ENCODE measurements around the gene RDH13. TPM values are rescaled to one million over a fixed set of nuclear protein-coding genes. Genes with fewer than 3 reads are reported as not detected.

The RDH13 gene
- polyA plus RNA-seq, 1 donor: 14.5 TPM

GRCh38 chr19:55091955-55092354 is 29.0 kb upstream of the RDH13 start:
- DNase-seq: no peak

DNA sequence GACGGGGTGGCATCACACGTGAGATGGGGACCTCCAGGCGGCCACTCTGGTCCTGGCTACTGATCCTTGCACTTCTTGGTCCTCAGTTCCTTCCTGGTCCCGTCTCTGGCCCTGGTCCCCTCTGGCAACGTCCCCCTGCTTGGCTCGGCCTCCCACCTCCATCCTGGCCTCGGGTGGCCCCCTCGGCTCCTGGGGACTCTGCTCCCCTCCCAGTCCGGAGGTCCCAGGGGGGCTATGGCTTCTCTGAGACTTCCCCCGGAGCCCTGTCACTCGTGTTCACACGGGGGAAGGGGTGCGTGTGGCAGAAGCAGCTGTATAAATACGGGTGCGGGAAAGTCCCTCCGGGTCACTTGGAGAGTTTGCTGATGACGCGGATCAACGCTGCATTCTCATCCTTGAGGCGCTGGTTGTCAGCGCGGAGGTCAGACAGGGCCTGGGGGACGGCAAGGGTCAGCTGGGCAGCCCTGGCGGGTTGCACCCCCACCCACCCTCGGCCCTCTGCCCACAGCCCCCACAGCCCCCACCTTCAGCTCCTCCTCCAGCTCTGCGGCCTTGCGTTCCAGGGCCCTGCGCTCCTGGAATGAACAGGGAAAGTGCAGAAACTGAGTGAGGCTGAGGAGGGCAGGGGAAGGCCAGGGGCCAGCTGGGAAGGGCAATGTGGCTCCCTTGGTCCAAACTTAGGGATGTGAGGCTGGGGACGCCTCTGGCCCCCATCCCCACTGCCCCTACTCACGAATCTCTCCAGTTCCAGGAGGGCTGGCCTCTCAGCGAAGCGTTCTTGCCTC is 28.4 kb upstream of the RDH13 start:
- no peak for DNase-seq

- no peak for DNase-seq
Measured at GRCh38 chr19:55090564-55090963, 27.6 kb upstream of the RDH13 start.

- DNase-seq: no peak
Measured at GRCh38 chr19:55089342-55089944, 26.5 kb upstream of the RDH13 start.

DNA sequence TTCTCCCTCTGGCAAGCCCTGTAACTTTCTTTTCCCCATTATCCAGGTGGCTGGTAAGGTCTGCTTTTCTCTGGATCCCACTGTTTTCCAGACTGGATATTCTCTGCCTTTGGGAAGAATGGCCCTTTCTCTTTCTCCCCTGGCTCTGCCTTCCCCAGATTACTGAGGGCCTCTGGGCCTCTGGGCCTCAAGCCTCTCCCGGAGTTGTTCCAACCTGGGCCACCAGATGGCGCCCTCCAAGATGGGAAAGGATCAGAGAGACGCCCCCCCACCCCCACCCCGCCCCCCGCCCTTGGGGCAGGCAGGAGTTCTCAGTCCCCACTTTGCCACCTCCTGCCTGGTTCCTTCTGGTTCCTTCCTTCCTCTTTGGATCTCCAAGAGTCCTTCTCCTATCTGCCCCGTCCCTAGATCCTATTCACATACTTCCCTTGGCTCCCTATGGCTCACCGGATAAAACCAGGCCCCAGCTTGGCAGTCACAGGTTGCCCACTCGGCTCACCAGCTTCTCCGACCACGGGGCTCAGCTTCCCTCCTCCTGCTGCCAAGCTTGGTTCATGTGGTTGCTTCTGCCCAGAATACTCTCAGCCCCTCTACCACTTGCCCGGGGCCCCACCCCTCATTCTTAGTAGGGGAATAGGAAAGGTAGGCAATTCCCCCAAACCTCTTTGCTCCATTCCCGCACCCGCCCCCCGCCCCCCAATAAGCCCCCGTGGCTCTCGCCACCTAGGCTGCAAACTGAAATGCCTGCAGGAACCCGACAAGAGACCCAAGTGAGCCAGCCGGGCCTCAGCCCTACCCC is 25.8 kb upstream of the RDH13 start:
- DNase-seq: peak; percentile 51

DNA sequence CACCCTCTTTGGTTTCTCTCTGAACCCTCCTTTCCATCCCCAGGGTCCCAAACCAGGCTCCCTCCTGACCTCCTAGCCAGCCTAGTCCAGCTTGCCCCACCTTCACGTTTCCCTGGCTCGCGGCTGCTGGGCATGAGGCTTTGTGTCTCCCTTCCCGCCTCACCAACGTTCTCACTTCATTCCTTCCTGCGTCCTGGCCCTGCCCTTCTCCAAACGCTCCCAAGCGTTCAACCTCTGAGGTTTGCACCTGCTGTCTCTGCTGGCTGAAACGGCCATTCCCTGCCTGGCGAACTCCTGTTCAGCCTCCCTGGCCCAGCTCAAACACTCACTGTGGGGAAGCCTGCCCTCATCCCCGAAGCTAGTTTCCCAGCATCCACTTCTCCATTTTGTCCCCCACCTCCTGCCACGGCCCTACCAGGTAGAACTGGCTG is 25.1 kb upstream of the RDH13 start:
- no peak for DNase-seq

DNA sequence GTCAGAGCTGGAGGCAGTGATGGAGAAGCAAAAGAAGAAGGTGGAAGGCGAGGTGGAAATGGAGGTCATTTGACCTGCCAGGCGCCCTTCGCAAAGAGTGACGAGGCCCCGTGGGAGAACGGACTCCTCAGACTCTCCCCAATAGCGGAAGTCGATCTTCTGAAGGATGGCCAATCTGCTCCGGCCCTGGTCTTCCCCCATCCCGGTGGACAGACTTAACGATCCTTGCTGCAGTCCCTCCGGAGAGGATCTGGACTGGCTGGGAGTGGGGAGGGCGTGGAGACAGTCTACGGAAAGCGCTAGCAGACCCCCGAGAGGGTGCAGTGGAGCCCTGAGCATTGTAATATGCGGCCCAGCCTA is 24.6 kb upstream of the RDH13 start:
- peak; percentile 42 for DNase-seq

DNA sequence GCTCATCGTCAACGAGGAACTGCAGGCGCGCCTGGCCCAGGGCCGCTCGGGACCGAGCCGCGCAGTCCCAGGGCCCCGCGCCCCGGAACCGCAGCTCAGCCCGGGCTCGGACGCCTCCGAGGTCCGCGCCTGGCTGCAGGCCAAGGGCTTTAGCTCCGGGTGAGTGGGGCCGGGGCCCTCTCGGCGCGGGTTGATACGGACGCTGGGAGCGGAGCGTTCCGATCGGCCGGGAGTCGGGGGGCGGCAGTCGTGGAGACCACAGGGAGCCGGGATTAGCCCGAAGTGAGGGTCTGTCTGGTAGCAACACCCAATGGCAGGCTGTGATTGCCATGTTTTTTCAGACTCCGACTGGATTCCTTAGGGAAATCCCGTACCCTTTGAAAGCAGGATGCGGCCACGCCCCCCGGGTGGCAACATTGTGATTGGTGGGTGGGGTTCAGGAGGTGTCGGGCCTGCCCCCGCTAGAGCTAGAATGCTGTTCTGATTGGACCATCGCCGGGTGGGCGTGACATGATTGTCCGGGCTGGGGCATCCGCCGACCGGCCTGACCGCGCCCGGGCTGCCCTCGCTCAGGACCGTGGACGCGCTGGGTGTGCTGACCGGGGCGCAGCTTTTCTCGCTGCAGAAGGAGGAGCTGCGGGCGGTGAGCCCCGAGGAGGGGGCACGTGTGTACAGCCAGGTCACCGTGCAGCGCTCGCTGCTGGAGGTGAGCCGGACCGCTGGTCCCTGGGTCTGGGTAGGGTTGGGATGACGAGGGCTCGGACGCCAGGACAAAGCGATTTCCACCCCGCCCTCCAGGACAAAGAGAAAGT is 24.0 kb upstream of the RDH13 start:
- peak; percentile 79 for DNase-seq

DNA sequence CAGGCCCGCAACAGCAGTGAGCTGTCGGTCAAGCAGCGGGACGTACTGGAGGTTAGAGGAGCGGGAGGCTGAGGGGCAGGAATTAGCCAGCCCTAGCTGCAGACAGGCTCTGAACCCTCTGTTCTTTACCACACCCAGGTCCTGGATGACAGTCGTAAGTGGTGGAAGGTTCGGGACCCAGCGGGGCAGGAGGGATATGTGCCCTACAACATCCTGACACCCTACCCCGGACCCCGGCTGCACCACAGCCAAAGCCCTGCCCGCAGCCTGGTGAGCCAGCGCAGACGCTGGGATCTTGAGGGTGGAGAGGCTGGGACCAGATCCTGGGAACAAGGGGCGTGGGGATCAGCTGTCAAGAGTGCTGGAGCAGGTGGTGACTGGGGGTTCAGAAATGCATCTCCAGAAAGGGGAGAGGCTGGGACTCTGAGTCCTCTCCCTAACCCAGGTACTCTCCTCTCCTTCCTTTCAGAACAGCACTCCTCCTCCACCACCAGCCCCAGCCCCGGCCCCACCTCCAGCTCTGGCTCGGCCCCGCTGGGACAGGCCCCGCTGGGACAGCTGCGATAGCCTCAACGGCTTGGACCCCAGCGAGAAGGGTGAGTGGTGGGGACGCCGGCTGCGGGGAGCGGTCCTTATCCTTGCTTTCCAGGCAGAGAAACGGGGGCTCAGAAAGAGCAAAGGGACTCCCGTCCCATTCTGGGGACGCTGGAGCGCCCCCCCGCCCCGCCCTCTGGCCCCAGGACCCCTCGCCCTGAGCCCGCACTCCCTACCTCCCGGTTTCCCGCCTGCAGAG is 23.2 kb upstream of the RDH13 start:
- DNase-seq: no peak

- DNase-seq: no peak
Measured at GRCh38 chr19:55084416-55084815, 21.5 kb upstream of the RDH13 start.

- DNase-seq: no peak
Measured at GRCh38 chr19:55083004-55083850, 20.3 kb upstream of the RDH13 start.

DNA sequence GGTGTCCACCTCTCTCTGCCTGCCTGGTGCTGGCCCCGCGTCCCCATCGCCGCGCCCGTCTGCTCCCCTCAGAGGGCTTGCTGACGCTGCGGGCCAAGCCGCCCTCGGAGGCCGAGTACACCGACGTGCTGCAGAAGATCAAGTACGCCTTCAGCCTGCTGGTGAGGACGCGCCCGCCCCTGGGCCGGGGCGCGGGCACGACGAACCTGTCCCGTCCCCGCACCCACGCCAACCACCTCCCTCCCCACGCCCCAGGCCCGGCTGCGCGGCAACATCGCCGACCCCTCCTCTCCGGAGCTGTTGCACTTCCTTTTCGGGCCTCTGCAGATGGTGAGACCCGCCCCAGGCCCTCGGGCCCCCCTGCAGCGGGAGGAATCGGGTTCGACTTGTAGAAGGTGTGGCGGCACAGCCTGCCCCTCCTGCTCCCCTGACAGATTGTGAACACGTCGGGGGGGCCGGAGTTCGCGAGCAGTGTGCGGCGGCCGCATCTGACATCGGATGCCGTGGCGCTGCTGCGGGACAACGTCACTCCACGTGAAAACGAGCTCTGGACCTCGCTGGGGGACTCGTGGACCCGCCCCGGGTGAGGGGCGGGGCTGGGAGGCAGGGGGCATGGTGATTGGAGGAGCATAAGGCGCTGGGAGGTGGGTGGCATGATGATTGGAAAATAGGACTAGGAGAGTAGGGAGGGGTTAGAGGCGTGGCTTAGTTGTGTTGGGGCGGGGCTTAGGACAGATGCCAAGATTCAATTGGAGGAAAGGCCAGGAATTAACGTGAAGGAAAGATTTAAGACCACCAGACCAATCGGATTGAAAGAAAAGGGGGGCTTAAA is 19.3 kb upstream of the RDH13 start:
- no peak for DNase-seq

GRCh38 chr19:55081770-55082019 is 18.7 kb upstream of the RDH13 start:
- DNase-seq: no peak

DNA sequence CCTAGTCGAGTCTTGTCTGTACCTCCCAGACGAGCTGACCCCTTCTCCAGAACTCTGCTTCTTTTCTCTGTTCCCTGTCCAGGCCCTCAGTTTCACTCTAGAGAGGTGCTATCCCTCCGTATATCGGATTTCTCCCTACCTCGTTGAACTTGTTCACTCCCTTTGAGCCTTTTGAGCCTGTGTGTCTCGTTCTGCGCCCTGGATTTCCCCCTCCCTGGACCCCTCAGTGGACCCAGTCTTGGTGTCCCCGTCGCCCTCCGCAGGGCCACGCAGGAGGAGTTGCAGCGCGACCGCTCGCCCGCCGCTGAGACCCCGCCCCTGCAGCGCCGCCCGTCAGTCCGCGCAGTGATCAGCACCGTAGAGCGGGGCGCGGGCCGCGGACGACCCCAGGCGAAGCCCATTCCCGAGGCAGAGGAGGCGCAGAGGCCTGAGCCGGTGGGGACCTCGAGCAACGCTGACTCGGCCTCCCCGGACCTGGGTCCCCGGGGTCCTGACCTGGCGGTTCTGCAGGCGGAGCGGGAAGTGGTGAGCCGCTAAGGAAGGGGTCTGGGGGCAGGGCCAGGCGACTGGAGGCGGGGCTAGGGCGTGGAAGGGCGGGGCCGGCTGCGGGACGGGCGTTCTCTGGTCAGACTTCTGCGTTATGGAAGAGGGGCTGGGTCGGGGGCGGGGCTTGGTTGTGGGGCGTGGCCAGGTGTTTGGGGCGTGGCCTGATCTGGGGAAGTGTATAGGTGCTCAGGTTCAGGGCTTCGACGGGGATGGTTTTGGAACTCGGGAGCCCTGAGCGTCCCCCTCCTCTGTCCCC is 18.2 kb upstream of the RDH13 start:
- DNase-seq: peak; percentile 44

DNA sequence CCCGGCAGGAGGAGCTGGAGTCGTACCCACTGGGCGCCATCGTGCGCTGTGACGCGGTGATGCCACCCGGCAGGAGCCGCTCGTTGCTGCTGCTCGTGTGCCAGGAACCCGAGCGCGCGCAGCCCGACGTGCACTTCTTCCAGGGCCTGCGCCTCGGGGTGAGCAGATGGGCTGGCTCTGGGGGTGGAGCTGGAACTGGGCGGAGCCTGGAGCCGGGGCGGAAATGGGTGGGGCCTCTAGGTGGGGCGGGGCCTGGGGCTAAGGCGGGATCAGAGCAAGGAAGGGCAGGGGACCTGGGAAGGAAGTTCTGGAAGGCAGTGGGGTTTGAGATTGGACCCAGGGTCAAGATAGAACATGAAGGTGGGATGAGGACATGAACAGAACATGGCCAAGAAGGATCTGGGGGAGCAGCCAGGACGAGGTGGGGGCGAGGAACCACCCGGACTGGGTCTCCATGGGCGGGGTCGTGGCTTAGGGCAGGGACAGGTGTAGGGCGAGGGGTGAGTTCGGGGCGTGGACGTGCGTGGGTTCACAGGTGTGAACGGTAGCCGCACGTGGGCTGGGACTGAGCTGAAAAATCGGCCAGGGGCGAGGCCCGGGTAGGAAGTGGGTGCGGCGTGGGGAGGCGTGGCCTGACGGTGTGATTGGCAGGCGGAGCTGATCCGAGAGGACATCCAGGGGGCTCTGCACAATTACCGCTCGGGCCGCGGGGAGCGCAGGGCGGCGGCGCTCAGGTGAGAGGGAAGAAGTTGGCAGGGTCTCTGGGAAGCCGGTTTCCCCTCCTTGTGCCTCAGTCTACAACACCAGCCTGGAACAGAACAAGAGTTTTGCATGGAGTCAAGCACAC is 17.4 kb upstream of the RDH13 start:
- DNase-seq: no peak

DNA sequence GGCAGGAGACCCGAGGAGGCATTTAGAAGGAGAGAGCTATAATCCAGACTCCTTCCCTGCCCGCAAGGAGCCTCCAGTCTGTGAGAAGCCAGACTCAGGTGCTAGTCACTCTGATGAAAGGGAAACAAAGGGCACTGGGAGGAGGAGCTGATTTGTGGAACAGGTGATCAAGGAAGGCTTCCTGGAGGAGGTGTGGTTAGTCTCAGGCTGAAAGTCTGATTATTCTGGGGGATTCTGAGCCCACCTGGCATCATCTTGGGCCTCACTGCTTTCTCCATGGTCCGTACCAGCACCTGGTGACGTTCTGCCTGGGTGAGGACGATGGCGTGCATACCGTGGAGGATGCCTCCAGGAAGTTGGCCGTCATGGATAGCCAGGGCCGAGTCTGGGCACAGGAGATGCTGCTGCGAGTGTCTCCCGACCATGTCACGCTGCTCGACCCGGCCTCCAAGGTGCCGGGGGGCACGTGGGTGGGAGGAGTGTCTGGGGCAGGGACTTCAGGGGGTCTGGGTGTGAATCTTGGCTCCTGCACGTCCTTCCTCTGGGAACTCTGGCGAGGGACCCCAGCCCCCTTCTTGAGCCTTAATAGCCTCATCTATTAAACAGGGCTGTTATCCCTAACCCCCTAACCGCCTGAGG is 16.6 kb upstream of the RDH13 start:
- DNase-seq: no peak

DNA sequence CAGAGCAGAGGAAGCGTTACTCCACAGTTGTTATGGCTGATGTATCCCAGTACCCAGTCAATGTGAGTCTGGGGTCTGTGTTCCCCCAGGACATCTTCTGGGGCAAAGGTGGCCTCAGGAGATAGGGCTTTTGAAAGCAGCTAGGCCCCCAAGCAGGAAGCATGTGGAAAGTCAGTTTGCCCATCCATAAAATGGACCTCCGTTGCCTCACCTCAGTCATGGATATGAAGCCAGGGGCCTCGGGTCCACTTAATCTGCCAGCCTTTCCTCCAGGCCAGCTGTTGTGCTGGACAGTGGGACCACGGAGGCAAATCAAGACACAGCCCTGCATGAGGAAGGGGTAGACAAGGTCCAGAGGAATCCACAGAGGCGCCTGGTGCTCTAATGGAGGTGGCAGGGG is 16.0 kb upstream of the RDH13 start:
- no peak for DNase-seq

- no peak for DNase-seq
Measured at GRCh38 chr19:55077106-55077505, 14.2 kb upstream of the RDH13 start.
